ENCODE measurements around the gene PLEKHD1.

Gene PLEKHD1

DNA sequence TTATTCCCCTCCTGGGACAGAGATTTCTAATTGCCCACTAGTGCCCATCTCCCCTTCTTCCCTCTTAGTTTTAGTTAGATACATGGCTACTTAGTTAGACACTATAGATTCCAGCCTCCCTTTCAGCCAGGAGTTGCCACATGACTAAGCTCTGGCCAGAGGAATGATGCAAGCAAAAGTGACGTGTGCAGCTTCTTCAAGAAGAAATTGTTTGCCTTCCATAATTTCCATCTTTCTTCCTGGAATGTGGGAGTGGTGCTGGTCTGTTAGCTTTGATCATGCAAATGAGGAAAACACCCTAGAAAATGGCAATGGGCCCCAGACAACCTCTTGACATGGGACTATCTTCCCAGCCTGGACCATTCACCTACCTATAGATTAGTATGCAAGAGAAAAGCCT, 68.7 kb downstream of the PLEKHD1 start:
- DNase-seq = no peak

- DNase-seq = no peak
Observed at GRCh38 chr14:69554500-69554899, 70.0 kb downstream of the PLEKHD1 start.

DNA sequence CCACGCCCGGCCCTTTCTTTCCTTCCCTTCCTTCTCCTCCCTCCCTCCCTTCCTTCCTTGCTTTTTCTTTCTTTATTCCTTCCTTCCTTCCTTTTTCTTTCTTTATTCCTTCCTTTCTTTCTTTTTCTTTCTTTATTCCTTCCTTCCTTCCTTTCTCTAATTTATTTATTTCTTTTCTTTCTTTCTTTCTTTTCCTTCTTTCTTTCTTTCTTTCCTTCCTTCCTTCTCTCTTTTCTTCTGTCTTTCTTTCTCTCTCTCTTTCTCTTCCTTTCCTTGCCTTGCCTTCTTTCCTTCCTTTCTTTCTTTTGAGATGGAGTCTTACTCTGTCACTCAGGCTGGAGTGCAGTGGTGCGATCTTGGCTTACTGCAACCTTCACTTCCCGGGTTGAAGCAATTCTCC, 74.2 kb downstream of the PLEKHD1 start:
- no peak for DNase-seq

GRCh38 chr14:69559581-69560011, 75.1 kb downstream of the PLEKHD1 start:
- no peak for DNase-seq

DNA sequence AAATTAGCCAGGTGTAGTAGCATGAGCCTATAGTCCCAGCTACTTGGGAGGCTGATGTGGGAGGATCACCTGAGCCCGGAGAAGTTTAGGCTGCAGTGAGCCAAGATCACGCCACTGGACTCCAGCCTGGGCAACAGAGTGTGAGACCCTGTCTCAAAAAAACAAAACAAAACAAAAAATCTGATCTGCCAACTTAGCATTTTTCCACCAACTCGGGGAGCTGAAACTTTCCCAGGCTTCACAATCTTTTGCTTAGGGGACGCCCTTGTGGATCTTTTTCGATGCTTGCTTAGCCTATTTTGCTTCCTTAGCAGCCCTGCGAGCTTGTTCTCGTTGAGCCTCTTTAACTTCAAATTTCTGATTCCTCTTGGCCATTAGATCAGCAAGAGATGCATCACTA, 76.3 kb downstream of the PLEKHD1 start:
- DNase-seq = no peak

- no peak for DNase-seq
Observed at GRCh38 chr14:69561893-69562292, 77.4 kb downstream of the PLEKHD1 start.

DNA sequence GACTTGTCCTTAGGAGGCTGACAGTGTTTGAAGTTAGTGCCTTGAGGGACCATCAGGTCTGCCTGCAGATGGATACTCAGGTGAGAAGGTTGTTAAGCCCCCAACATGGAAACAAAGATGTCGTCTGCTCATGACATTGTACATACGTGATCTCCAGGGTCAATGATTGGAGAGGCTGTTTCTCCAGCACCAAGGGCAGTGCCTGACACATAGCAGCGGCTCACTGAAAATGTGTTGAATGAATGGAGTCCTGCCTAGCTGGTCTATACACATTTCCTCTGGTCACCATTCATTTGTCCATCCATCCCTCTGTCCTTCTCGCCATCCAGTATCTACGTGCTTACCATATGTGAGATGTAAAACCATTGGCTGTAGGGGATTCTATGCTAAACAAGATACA, 83.0 kb downstream of the PLEKHD1 start:
- DNase-seq = no peak

DNA sequence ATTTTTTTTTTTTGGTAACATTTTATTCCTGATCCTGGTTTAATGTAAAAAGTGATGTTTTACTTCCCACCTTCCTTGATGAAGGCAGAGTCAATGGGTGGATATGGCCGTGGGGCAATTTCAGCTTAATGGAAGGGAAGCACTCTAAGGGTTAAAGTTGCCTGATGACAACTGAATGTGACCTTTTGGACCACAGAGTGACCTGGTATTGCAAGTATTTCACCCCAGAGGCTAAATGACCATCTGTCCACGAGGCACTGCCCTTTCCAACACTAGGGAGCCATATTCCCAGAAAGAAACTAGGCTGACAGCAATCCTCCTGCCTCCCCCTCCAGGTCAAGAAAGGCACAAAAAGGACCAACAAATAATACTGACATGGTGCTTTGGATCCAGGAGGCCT, 85.3 kb downstream of the PLEKHD1 start:
- DNase-seq = no peak

GRCh38 chr14:69570836-69571330, 86.4 kb downstream of the PLEKHD1 start:
- DNase-seq = no peak

DNA sequence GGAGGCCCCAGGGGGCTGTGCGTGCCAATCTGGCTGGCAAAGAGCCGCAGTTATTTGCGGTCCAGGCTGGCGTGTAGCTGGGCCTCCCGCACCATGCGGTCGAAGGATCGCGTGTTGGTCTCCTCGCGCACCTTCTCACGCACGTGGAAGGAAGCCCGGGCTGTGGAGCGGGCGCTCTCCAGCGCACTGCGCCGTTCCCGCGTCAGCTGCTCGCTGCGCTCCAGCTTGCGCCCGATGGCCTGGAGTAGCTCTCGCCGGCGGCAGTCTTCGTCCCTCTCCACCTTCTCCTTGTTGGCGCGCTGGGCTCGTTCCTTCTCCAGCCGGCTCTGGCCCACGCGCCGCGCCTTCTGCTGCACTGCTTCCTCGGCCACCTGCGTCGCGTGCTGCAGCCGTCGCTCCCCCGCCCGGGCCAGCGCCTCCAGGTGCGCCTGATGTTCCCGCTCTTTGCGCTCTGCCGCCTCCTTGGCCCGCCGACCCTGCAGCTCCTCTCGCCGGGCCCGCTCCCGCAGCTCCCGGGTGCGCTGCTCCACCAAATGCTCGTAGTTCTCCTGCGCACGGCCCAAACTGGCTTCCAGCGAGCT, 87.0 kb downstream of the PLEKHD1 start:
- DNase-seq = no peak

GRCh38 chr14:69572030-69572840, 87.7 kb downstream of the PLEKHD1 start:
- DNase-seq = no peak

DNA sequence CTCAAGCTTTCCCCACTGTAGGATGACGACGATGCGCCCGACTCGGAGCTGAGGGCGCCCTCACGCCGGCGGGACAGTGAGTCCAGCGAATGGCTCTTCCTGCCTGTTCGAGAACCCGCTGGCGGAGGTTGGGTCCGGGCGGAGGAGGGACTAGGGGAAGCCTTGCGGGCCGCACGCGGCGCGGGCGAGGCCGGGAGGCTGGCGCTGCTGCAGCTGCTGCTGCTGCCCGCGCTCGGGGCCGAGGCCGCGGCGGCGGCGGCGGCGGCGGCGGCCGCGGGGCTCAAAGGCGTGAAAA, 88.3 kb downstream of the PLEKHD1 start:
- DNase-seq = no peak

GRCh38 chr14:69573205-69573830, 88.8 kb downstream of the PLEKHD1 start:
- DNase-seq = no peak

DNA sequence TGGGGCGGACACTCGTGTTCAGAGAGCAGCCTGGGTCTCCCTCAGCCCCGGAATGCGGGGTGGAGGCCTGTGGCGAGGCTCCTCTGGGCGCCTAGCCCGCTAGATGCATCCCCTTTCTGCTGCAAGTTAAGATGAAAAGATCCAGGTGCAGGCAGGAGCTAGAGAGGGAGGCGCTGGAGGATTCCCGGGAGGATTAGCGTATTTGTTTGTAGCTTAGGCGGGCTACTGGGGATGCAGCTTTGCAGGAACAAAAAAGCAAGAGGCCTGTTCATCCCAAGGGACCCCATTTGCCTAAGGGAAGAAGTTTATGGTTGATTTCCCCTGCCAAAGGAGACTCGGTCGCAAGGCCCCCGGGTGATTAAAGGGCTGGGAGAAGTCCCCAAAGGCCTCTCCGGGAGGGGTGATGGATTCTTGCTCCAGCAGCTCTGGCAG, 89.3 kb downstream of the PLEKHD1 start:
- no peak for DNase-seq

GRCh38 chr14:69574263-69574953, 89.9 kb downstream of the PLEKHD1 start, which contains the start of gene CCDC177:
Gene CCDC177 (minus strand): TSS chr14:69574871. CDS start chr14:69573622, 1,249 bp downstream.
- DNase-seq = peak; percentile 63

DNA sequence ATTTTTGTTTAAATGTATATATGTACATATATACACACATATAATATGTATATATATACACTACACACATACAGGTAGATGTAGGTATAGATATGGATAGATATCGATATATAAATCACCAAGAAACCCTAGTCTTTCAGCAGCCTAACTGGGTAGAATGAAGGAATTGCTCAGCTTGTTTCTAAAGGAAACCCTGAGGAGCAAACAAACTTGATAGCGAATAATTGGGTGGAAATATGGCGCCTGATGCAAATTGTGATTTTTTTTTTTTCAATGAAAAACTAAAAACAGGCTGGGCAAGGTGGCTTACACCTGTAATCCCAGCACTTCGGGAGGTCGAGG, 90.4 kb downstream of the PLEKHD1 start:
- DNase-seq = no peak

DNA sequence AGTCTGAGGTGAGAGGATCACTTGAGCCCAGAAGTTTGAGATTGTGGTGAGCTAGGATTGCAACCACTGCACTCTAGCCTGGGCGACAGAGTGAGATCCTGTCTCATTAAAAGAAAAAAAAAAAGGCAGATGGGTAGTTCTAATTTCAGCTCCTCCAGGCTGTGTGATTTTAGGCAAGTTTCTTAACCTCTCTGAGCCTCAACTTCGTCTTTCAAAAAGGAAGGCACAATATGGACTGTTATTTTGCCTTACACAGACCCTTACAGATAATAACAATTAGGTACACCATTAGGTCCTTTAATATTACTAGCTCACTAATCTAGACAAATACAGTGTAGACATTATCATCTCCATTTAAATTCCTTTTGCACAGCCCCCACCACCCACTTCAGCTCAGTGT, 94.9 kb downstream of the PLEKHD1 start:
- DNase-seq = no peak

DNA sequence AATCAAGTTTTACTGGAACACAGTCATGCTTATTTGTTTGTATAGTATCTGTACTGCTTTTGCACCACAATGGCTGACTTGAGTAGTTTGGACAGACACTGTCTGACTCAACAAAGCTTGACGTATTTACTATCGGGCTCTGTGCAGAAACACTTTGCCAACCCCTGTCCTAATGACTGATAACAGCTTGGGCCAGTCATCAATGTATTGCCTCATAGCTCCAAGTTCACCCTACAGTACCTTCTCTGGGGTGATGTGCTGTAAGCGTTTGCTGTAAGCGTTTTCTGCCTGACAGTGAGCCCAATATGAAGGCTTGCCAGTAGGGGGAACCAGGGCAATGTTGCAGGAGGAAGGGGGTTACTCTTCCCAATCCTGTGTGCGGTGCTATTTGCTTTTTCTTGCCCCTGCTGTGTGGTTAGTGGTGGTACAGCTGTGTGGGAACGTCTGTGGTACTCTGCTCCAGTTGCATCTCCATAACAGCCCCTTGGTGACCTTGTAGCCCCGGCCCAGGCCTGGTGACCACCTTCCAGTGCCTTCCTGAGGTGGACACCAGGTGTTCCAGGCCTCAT, 95.6 kb downstream of the PLEKHD1 start:
- no peak for DNase-seq

All from effector CD4-positive, alpha-beta T cell (primary cell).